ENCODE results near the gene CKMT1B. TPM values are rescaled to one million over a fixed set of nuclear protein-coding genes. Genes with fewer than 3 reads are reported as not detected.
"Not testable (repeated sequence)": the region's sequence is repeated elsewhere in the genome, so short reads cannot be mapped to it uniquely, and the experiment has no call there.

CKMT1B gene
- total RNA-seq, 1 experiment from 2014 or later, result 31.0 TPM

- not testable (repeated sequence) for H3K14ac ChIP-seq (ENCODE audit: insufficient read depth, low read length); H3K4me1 Mint-ChIP-seq; H2BK5ac ChIP-seq (ENCODE audit: insufficient read length, low read length); H3K4ac ChIP-seq (ENCODE audit: low read depth, low read length); H3K79me1 ChIP-seq (ENCODE audit: insufficient read depth, low read depth, low read length, poor library complexity, severe bottlenecking); H3K4me2 ChIP-seq (ENCODE audit: insufficient read depth, insufficient read length, low read length); H3K27me3 Mint-ChIP-seq (ENCODE audit: low read depth); H2BK15ac ChIP-seq (ENCODE audit: low read depth, low read length); H2BK12ac ChIP-seq (ENCODE audit: insufficient read length, low read depth, low read length); H3K9me3 Mint-ChIP-seq; H3K9ac ChIP-seq (ENCODE audit: extremely low read depth, insufficient read length, low read length); H3K4me1 ChIP-seq (ENCODE audit: insufficient read depth, low read length); H3K56ac ChIP-seq (ENCODE audit: insufficient read length, low read depth, low read length); H4K5ac ChIP-seq (ENCODE audit: insufficient read length, low read depth, low read length); H2AFZ ChIP-seq (ENCODE audit: low read length); H4K20me1 ChIP-seq (ENCODE audit: control insufficient read depth, insufficient read depth, insufficient read length); H4K8ac ChIP-seq (replicated peaks; ENCODE audit: insufficient read length, low read depth, low read length); H2BK20ac ChIP-seq (ENCODE audit: low read depth, low read length, poor library complexity, severe bottlenecking); H3K27me3 ChIP-seq (ENCODE audit: insufficient read depth, low read length); H3K36me3 Mint-ChIP-seq (ENCODE audit: insufficient read depth in 1 of 3, low read depth in 3 of 3); H3K4me3 Mint-ChIP-seq; H4K91ac ChIP-seq (ENCODE audit: insufficient read length, low read depth, low read length); DNase-seq; H3K23me2 ChIP-seq (ENCODE audit: insufficient read length, low read depth, low read length, poor library complexity, severe bottlenecking); H3K9me3 ChIP-seq (ENCODE audit: control insufficient read depth, low read depth, low read length); H2BK120ac ChIP-seq (ENCODE audit: low read depth, low read length, poor library complexity, severe bottlenecking); H3T11ph ChIP-seq (ENCODE audit: low read length); H3K27ac ChIP-seq (ENCODE audit: insufficient read length, low read depth, low read length); H3K18ac ChIP-seq (ENCODE audit: insufficient read length, low read depth, low read length); H2AK5ac ChIP-seq (ENCODE audit: insufficient read length, low read length); H3K23ac ChIP-seq (ENCODE audit: insufficient read length, low read depth, low read length); H3K79me2 ChIP-seq (ENCODE audit: insufficient read depth, low read length); H3K27ac Mint-ChIP-seq
- WGBS (ENCODE audit: extremely low coverage, insufficient read length, low lambda C conversion rate), result no CpG with 5 or more reads among the region's 7 CpGs
Observed at GRCh38 chr15:43622068-43622799, 28.4 kb downstream of the CKMT1B start.
